Endothelial cell of umbilical vein (primary cell): Measurements from ENCODE around the gene ZNF629. TPM values are rescaled to one million over a fixed set of nuclear protein-coding genes. Genes with fewer than 3 reads are reported as not detected.

Experiments
- BruUV-seq: library from RNA; stranded (reverse); fragments of 400-500 nt; replicated peaks from 2 replicates; lab custom pipeline; 2021; lab: Mats Ljungman, UMichigan
- CTCF ChIA-PET: fragments of 300-600, 350-600 bp; sonication (Branson Sonifier 250); formaldehyde crosslinking; loops from one replicate; lab custom pipeline; 2021; ENCODE audit warnings: antibody characterized with exemption, inconsistent platforms; lab: Charles Lee
- POLR2A ChIA-PET: fragments of 300-600, 350-600 bp; sonication (Branson Sonifier 250); formaldehyde crosslinking; loops from one replicate; lab custom pipeline; 2021; ENCODE audit warnings: antibody characterized with exemption, inconsistent platforms; lab: Charles Lee
- DNase-seq: peaks from one replicate; pipeline ENCODE4 v3.0.0-alpha.2; 2011; ENCODE audit warnings: low read depth, low spot score
- FAIRE-seq: peaks from 2 replicates; lab custom pipeline; 2011; peaks lifted over from hg19 to GRCh38; lab: Jason Lieb, UNC
- H2AFZ ChIP-seq: 2 replicates; pipeline ENCODE4 v1.6.0; 2012; ENCODE audit warnings: low read depth, low read length, control low read depth, inconsistent platforms
- H3K27ac ChIP-seq: 2 replicates; pipeline ENCODE4 v1.5.1; 2011; ENCODE audit warnings: low read depth, mild to moderate bottlenecking, control low read depth, low read length, moderate library complexity; ENCODE audit not compliant: insufficient read depth
- H3K27me3 ChIP-seq, 2 experiments: 2 replicates each; pipeline versions ENCODE4 v1.6.0 to v1.6.1; 2011; ENCODE audit warnings: low read length in 2 of 2, mixed read lengths in 1 of 2; ENCODE audit not compliant: control insufficient read depth in 2 of 2, insufficient read depth in 2 of 2
- H3K36me3 ChIP-seq, 2 experiments: 2 replicates in 1 of 2; 3 replicates in 1 of 2; pipeline ENCODE4 v1.5.1; 2011; ENCODE audit warnings: low read length in 2 of 2, mild to moderate bottlenecking in 1 of 2, moderate library complexity in 1 of 2; ENCODE audit not compliant: control insufficient read depth in 2 of 2, insufficient read depth in 2 of 2; ENCODE audit errors: extremely low read depth in 1 of 2
- H3K4me1 ChIP-seq: 3 replicates; pipeline ENCODE4 v1.5.1; 2011; ENCODE audit warnings: mild to moderate bottlenecking, low read length; ENCODE audit not compliant: control insufficient read depth, insufficient read depth; ENCODE audit errors: extremely low read depth
- H3K4me2 ChIP-seq: 2 replicates; pipeline ENCODE4 v1.6.1; 2011; ENCODE audit warnings: low read length, control low read depth, mixed read lengths; ENCODE audit not compliant: insufficient read depth
- H3K4me3 ChIP-seq, 3 experiments: fragments of 200-600 bp in 1 of 3; sonication (generic), shearing (Covaris generic) in 1 of 3; replicated peaks in 1 of 3; 2 replicates each; pipeline ENCODE4 v1.5.1; 2011 to 2016; ENCODE audit warnings: control low read depth in 3 of 3, low read length in 3 of 3, mild to moderate bottlenecking in 2 of 3, inconsistent platforms in 1 of 3, low read depth in 1 of 3, moderate library complexity in 1 of 3; ENCODE audit not compliant: insufficient read depth in 1 of 3
- H3K79me2 ChIP-seq: 2 replicates; pipeline ENCODE4 v1.6.0; 2012; ENCODE audit warnings: low read length, inconsistent platforms; ENCODE audit not compliant: control insufficient read depth, insufficient read depth
- H3K9ac ChIP-seq: replicated peaks from 2 replicates; pipeline ENCODE3; 2011; ENCODE audit warnings: low read length, control low read depth; ENCODE audit not compliant: insufficient read depth; ENCODE audit errors: extremely low read depth
- H3K9me1 ChIP-seq: replicated peaks from 3 replicates; pipeline ENCODE4 v1.6.0; 2011; ENCODE audit warnings: mild to moderate bottlenecking, low read length; ENCODE audit not compliant: control insufficient read depth, insufficient read depth; ENCODE audit errors: extremely low read depth
- H3K9me3 ChIP-seq: replicated peaks from 2 replicates; pipeline ENCODE4 v1.5.1; 2012; ENCODE audit warnings: low read length, inconsistent platforms; ENCODE audit not compliant: control insufficient read depth, insufficient read depth
- H4K20me1 ChIP-seq: replicated peaks from 2 replicates; pipeline ENCODE3; 2011; ENCODE audit warnings: mild to moderate bottlenecking, low read length; ENCODE audit not compliant: control insufficient read depth, insufficient read depth; ENCODE audit errors: extremely low read depth
- EZH2 ChIP-seq: IDR thresholded peaks from 2 replicates; pipeline ENCODE4 v1.6.1; 2012; ENCODE audit warnings: borderline replicate concordance, low read depth, mild to moderate bottlenecking, moderate library complexity, low read length, inconsistent platforms; ENCODE audit not compliant: severe bottlenecking
- FOS ChIP-seq: IDR thresholded peaks from 2 replicates; pipeline ENCODE4 v1.6.1; 2011; ENCODE audit warnings: mild to moderate bottlenecking, low read length, moderate library complexity, borderline replicate concordance; ENCODE audit not compliant: insufficient read depth
- GATA2 ChIP-seq: IDR thresholded peaks from 2 replicates; pipeline ENCODE4 v1.7.0; 2011; ENCODE audit warnings: low read depth, mild to moderate bottlenecking, moderate library complexity, mixed read lengths, low read length; ENCODE audit not compliant: insufficient read length, insufficient read depth
- JUN ChIP-seq: IDR thresholded peaks from 2 replicates; pipeline ENCODE4 v1.6.1; 2011; ENCODE audit warnings: borderline replicate concordance, low read depth; ENCODE audit not compliant: insufficient read length, insufficient read depth
- MYC ChIP-seq: IDR thresholded peaks from one replicate; pipeline ENCODE4 v1.6.1; 2011; ENCODE audit warnings: mild to moderate bottlenecking, low read depth, low read length
- POLR2A ChIP-seq: IDR thresholded peaks from 2 replicates; pipeline ENCODE4 v1.6.1; 2012; ENCODE audit warnings: low read depth, mild to moderate bottlenecking, control low read depth, low read length
- POLR2AphosphoS5 ChIP-seq: IDR thresholded peaks from 2 replicates; pipeline ENCODE4 v1.6.1; 2012; ENCODE audit warnings: low read depth, mild to moderate bottlenecking, control low read depth, low read length, moderate library complexity; ENCODE audit not compliant: insufficient read depth
- dilution Hi-C: fragments of 300-500 bp; cut with MboI; formaldehyde crosslinking; loops from one replicate; pipeline ENCODE4 v1.15.0; 2019; ENCODE audit warnings: low sequenced_read_pairs; ENCODE audit not compliant: extremely low pct_ligation_motif_present
- intact Hi-C: fragments of 100-400 bp; cut with micrococcal nuclease; formaldehyde crosslinking; loops from one replicate; pipeline ENCODE4 v1.10.0; 2022
- polyA plus RNA-seq, 4 experiments: library from polyadenylated mRNA; depleted of rRNA in 3 of 4; stranded (reverse) in 3 of 4; unstranded in 1 of 4; fragments of >200 nt; gene quantifications; 2 replicates each; pipeline versions ENCODE4 v1.2.1 to v1.2.3, GENCODE V29; 2011 to 2012; ENCODE audit warnings: missing spikeins in 1 of 4
- total RNA-seq: library from RNA; stranded (reverse); gene quantifications from 2 replicates; pipeline ENCODE4 v1.2.3, GENCODE V29; 2021
- TF ChIP-seq, protein P1 (sequence below): IDR thresholded peaks from 2 replicates; pipeline ENCODE4 v1.6.1; 2011; ENCODE audit not compliant: insufficient read depth, insufficient read length
- TF ChIP-seq, protein P2 (sequence below), 2 donors: IDR thresholded peaks; 1 replicate in 1 of 2; 2 replicates in 1 of 2; pipeline ENCODE4 v1.5.1; 2011; ENCODE audit warnings: low read length in 2 of 2, mild to moderate bottlenecking in 2 of 2, moderate library complexity in 2 of 2, control low read depth in 1 of 2, inconsistent platforms in 1 of 2, low read depth in 1 of 2; ENCODE audit not compliant: insufficient read depth in 1 of 2; ENCODE audit errors: extremely low read depth in 1 of 2

The ZNF629 gene
- total and polyA plus RNA-seq, 2 donors (not counting 3 experiments of a cell fraction or from before 2014, with no cell fraction given) = 5.2 to 11.2 TPM

DNA sequence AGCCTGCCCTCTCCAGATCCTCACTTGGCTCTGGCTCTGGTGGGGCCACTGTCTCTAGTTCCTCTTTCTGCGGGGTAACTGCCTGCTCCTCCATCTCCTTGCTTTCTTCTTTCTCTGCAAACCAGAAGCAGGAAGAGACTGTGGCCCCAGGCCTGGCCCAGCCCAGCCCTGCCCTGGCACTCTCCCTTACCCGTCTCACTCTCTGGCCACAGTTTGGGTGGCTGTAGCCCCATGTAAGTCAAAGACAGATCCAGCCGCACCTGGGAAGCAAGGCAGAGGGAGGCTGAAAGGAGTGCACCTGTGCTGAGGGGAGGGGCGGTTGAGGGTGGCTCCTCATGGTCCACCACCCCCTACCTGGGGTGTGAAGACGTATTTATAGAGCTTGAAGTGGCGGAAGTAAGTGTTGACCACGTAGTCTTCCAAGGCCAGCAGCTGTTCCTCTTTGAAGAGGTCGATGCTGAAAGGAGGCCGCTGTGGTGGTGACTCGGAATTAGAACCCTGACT is 28.0 kb downstream of the ZNF629 start:
- Histone ChIP-seq H4K20me1 (no peaks in the 10 kb centered on the region), H3K4me2 (no peak overlapping the region), H3K27me3 (no peaks in the 10 kb centered on the region), H3K9me1 (no peaks in the 10 kb centered on the region), H3K4me3 (no peak overlapping the region), H3K36me3 (peaks cover 0 to 14% of the 10 kb centered on the region in 2 experiments), H2AFZ (no peak overlapping the region), H3K79me2 (peaks cover 16% of the 10 kb centered on the region), H3K27ac (no peak overlapping the region), H3K4me1 (peaks cover 15% of the 10 kb centered on the region), H3K9me3 (no peaks in the 10 kb centered on the region), H3K9ac (no peak overlapping the region)
- ChIA-PET POLR2A (interaction anchor here (0.5 kb wide), 1 partner anchor 714 kb away, joined by 3 read pairs; no protein-coding TSS in a partner anchor), CTCF (interaction anchor here (1.3 kb wide), 1 partner anchor 12 kb away, joined by 4 read pairs; no protein-coding TSS in a partner anchor)
- BruUV-seq = no TSS peak
- DNase-seq (no peak), FAIRE-seq (no peak)
- TF ChIP-seq JUN (no peak), FOS (no peak), GATA2 (no peak), EZH2 (no peak), POLR2A (no peak), MYC (no peak), POLR2AphosphoS5 (no peak)
- TF ChIP-seq, protein P1, sequence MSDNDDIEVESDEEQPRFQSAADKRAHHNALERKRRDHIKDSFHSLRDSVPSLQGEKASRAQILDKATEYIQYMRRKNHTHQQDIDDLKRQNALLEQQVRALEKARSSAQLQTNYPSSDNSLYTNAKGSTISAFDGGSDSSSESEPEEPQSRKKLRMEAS = no peak
- TF ChIP-seq, protein P2, sequence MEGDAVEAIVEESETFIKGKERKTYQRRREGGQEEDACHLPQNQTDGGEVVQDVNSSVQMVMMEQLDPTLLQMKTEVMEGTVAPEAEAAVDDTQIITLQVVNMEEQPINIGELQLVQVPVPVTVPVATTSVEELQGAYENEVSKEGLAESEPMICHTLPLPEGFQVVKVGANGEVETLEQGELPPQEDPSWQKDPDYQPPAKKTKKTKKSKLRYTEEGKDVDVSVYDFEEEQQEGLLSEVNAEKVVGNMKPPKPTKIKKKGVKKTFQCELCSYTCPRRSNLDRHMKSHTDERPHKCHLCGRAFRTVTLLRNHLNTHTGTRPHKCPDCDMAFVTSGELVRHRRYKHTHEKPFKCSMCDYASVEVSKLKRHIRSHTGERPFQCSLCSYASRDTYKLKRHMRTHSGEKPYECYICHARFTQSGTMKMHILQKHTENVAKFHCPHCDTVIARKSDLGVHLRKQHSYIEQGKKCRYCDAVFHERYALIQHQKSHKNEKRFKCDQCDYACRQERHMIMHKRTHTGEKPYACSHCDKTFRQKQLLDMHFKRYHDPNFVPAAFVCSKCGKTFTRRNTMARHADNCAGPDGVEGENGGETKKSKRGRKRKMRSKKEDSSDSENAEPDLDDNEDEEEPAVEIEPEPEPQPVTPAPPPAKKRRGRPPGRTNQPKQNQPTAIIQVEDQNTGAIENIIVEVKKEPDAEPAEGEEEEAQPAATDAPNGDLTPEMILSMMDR (IDR thresholded peaks at IDR 0.05; ENCODE audit: extremely low read depth in 1 of 2, insufficient read depth in 1 of 2, low read depth in 1 of 2, low read length in 2 of 2) = no peak
- intact Hi-C loops (no loop called here), dilution Hi-C loops (no loop called here)
